Fibroblast of lung (primary cell): ENCODE measurements around the gene KLC4. TPM values are rescaled to one million over a fixed set of nuclear protein-coding genes. Genes with fewer than 3 reads are reported as not detected.

Experiments used
- DNase-seq, 2 donors: peaks; one replicate each; pipeline versions ENCODE4 v3.0.0 to v3.0.0-alpha.2; 2010; ENCODE audit warnings: low read depth in 2 of 2
- H2AFZ ChIP-seq: 2 replicates; pipeline ENCODE4 v1.5.1; 2012; ENCODE audit warnings: low read length, control low read depth, inconsistent platforms
- H3K27ac ChIP-seq: 2 replicates; pipeline ENCODE4 v1.5.1; 2011; ENCODE audit warnings: low read length, control low read depth; ENCODE audit not compliant: insufficient read depth
- H3K27me3 ChIP-seq: 2 replicates; pipeline ENCODE4 v1.5.1; 2011; ENCODE audit warnings: mild to moderate bottlenecking, low read length; ENCODE audit not compliant: control insufficient read depth, insufficient read depth
- H3K36me3 ChIP-seq: 2 replicates; pipeline ENCODE4 v1.5.1; 2011; ENCODE audit warnings: low read length; ENCODE audit not compliant: control insufficient read depth, insufficient read depth
- H3K4me1 ChIP-seq: 2 replicates; pipeline ENCODE4 v1.5.1; 2011; ENCODE audit warnings: low read length; ENCODE audit not compliant: control insufficient read depth, insufficient read depth; ENCODE audit errors: extremely low read depth
- H3K4me2 ChIP-seq: 2 replicates; pipeline ENCODE4 v1.5.1; 2011; ENCODE audit warnings: low read length, control low read depth; ENCODE audit not compliant: insufficient read depth; ENCODE audit errors: extremely low read depth
- H3K4me3 ChIP-seq, 4 experiments: fragments of 200-600 bp in 1 of 4; sonication (generic) in 1 of 4; replicated peaks in 1 of 4; 2 replicates each; pipeline ENCODE4 v1.5.1; 2011 to 2016; ENCODE audit warnings: low read length in 4 of 4, low read depth in 3 of 4, mild to moderate bottlenecking in 3 of 4, control low read depth in 2 of 4, inconsistent platforms in 1 of 4, mixed read lengths in 1 of 4; ENCODE audit not compliant: insufficient read depth in 1 of 4; ENCODE audit errors: control extremely low read depth in 1 of 4
- H3K79me2 ChIP-seq: 2 replicates; pipeline ENCODE4 v1.5.1; 2012; ENCODE audit warnings: mild to moderate bottlenecking, low read length, inconsistent platforms; ENCODE audit not compliant: control insufficient read depth, insufficient read depth
- H3K9ac ChIP-seq: 2 replicates; pipeline ENCODE4 v1.5.1; 2011; ENCODE audit warnings: mild to moderate bottlenecking, low read length, control low read depth; ENCODE audit not compliant: insufficient read depth
- H3K9me3 ChIP-seq: 2 replicates; pipeline ENCODE4 v1.5.1; 2012; ENCODE audit warnings: low read depth, low read length; ENCODE audit not compliant: control insufficient read depth, insufficient read depth
- H4K20me1 ChIP-seq: 2 replicates; pipeline ENCODE4 v1.5.1; 2011; ENCODE audit warnings: low read length; ENCODE audit not compliant: control insufficient read depth, insufficient read depth; ENCODE audit errors: extremely low read depth
- CTCF ChIP-seq, 2 donors: IDR thresholded peaks in 1 of 2; conservative IDR thresholded peaks in 1 of 2; 1 replicate in 1 of 2; 2 replicates in 1 of 2; pipeline ENCODE4 v1.5.1; 2011 to 2012; ENCODE audit warnings: low read length in 2 of 2, control low read depth in 1 of 2, inconsistent platforms in 1 of 2, low read depth in 1 of 2, mild to moderate bottlenecking in 1 of 2
- EZH2 ChIP-seq: IDR thresholded peaks from 2 replicates; pipeline ENCODE4 v1.5.1; 2012; ENCODE audit warnings: low read length, control low read depth, mild to moderate bottlenecking; ENCODE audit errors: missing control alignments
- polyA plus RNA-seq, 2 donors: library from polyadenylated mRNA; depleted of rRNA in 1 of 2; stranded (reverse) in 1 of 2; unstranded in 1 of 2; fragments of >200 nt; gene quantifications; 2 replicates each; pipeline ENCODE4 v1.2.1, GENCODE V29; 2011 to 2012; ENCODE audit warnings: missing spikeins in 1 of 2
- total RNA-seq: library from RNA; depleted of rRNA; stranded (reverse); fragments of >200 nt; gene quantifications from 2 replicates; pipeline ENCODE4 v1.2.1, GENCODE V29; 2014

The KLC4 gene
- total and polyA plus RNA-seq, 2 donors (not counting 1 experiment from before 2014, with no cell fraction given), result 7.2 to 22.5 TPM

DNA sequence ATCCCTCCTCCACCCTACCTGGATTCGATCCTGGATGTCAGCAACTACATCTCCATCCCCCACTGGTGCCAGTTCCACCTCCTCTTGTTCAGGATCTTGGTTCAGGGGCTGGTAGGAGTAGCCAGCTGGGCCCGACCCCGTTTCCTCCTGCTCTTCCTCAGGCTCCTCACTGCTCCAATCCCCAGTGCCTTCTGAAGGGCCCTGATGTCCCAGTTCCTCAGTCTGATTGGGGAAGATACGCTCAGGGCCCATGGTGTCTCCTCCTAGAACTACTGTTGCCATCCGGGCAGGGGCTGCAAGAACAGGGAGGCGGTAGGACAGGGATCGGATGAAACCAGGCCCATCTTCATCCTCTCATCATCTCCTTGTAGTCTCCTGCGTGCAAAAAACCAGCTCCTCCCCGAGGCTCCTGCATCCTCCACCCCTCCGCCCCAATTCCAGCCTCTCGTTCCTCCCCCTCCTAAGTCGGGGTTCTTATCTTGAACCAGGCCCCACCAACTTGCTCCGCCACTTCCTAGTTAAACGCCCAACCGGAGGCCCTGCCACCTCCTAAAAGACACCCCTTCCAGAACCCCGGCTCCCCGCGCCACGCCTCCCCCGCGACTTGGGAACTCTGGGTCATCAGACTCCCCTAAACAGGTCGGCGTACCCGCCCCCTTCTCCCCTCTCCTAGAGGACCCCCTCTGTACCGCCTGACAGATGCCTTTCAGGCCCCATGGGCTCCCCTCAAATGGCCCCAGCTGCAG, 46.2 kb upstream of the KLC4 start:
- H3K9ac ChIP-seq, result peak overlapping the region; percentile 71
- no peaks in the 10 kb centered on the region for H3K27me3 ChIP-seq
- no peak for TF ChIP-seq EZH2
- no peak for TF ChIP-seq CTCF (conservative IDR thresholded peaks at IDR 0.05 in 1 of 2, IDR thresholded peaks at IDR 0.05 in 1 of 2; ENCODE audit: low read depth in 1 of 2, low read length in 2 of 2)
- peak overlapping the region; percentile 98 for H3K4me2 ChIP-seq
- peak overlapping the region; percentile 57 for H2AFZ ChIP-seq
- H3K27ac ChIP-seq, result peak overlapping the region; percentile 70
- peaks cover 47% of the 10 kb centered on the region for H3K79me2 ChIP-seq
- peaks cover 36% of the 10 kb centered on the region for H3K36me3 ChIP-seq
- peak; percentile 18 to 34 for DNase-seq
- H3K9me3 ChIP-seq, result no peaks in the 10 kb centered on the region
- peaks cover 20% of the 10 kb centered on the region for H3K4me1 ChIP-seq
- no peaks in the 10 kb centered on the region for H4K20me1 ChIP-seq
- H3K4me3 ChIP-seq, result peak overlapping the region; percentile 76 to 80 (median 79)

DNA sequence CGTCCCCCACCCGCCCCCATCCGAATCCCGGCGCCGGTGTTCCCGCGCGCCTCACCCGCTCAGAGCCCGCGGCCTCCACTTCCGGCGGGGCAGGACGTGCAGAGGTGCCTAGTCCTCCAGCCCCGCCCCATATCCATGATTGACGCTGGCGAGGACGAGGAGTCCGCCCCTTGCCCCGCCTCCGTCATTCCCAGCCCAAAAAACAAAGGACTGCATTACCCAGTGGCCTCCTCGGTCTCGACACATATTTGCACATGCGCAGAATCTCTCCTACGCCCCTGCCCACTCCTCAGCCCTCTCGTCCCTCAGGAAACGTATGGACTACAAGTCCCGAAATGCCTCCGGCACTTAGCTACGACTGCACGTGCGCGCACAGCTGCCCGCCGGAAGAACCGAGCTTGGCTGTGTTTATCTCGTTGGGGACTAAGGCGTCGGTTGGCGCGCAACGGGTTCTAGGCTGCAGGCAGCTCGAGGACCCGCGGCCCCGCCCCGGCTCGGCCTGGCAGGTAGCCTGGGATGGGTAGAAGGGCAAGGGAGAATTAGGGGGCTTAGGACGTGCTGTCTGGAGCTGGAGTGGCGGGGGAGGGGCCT, 45.5 kb upstream of the KLC4 start, which contains the start of the genes KLHDC3 and MEA1:
TSS of gene KLHDC3 (plus strand) at position 407 of the 591 bp plus-strand sequence. CDS start 2,944 bp downstream, outside the sequence.
TSS of gene MEA1 (minus strand) at position 104 of the 591 bp plus-strand sequence. CDS start 133 bp downstream, outside the sequence.
- Histone ChIP-seq H2AFZ (peak within 1 kb of the TSS; percentile 57), H3K9ac (peak within 1 kb of the TSS; percentile 78), H3K4me3 (peak within 1 kb of the TSS; percentile 76 to 99 (median 90)), H3K9me3 (no peaks in the 10 kb centered on the region), H3K4me1 (peaks cover 20% of the 10 kb centered on the region), H3K79me2 (peaks cover 47% of the 10 kb centered on the region), H4K20me1 (no peaks in the 10 kb centered on the region), H3K4me2 (peak within 1 kb of the TSS; percentile 98), H3K36me3 (peaks cover 33% of the 10 kb centered on the region), H3K27ac (peak within 1 kb of the TSS; percentile 77), H3K27me3 (no peaks in the 10 kb centered on the region)
- TF ChIP-seq CTCF (conservative IDR thresholded peaks at IDR 0.05 in 1 of 2, IDR thresholded peaks at IDR 0.05 in 1 of 2; ENCODE audit: low read depth in 1 of 2, low read length in 2 of 2), result no peak
- no peak for TF ChIP-seq EZH2
- DNase-seq, result peak; percentile 99 to 100

DNA sequence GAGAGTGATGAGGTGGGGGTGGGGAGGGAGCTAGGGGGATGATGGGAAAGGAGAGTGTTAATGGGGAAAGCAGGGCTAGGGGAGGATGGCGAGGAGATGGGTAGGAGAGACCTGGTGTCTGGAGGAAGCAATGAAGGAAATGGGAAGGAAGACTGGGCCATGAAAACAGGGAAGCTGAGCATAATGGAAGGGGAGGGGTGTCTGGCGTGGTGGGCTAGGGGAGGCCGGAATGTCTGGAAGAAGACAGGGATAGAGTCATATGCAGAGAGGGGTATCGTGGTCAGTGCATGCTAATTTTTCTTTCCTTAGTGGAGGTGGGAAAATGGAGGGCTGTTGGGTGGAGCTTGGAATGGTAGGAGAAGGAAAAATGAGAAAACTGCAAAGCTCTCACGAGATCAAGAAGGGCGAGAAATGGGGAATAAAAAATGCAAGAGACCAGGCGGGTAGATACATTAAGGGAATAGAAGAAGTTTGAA, 45.0 kb upstream of the KLC4 start:
- Histone ChIP-seq H3K27me3 (no peaks in the 10 kb centered on the region), H2AFZ (no peak overlapping the region), H3K9ac (peak overlapping the region; percentile 78), H3K79me2 (peaks cover 47% of the 10 kb centered on the region), H4K20me1 (no peaks in the 10 kb centered on the region), H3K4me1 (peaks cover 20% of the 10 kb centered on the region), H3K36me3 (peaks cover 30% of the 10 kb centered on the region), H3K27ac (peak overlapping the region; percentile 77), H3K4me3 (peak overlapping the region; percentile 75 to 99 (median 90)), H3K4me2 (peak overlapping the region; percentile 85), H3K9me3 (no peaks in the 10 kb centered on the region)
- TF ChIP-seq EZH2 (no peak), CTCF (conservative IDR thresholded peaks at IDR 0.05 in 1 of 2, IDR thresholded peaks at IDR 0.05 in 1 of 2; ENCODE audit: low read depth in 1 of 2, low read length in 2 of 2) (no peak)
- peak; percentile 39 to 44 for DNase-seq
